Measurements from ENCODE around the gene SULF2. TPM values are rescaled to one million over a fixed set of nuclear protein-coding genes. Genes with fewer than 3 reads are reported as not detected.

Gene SULF2
- total RNA-seq, 1 donor from 2014 or later: 0.20 TPM

- TF ChIP-seq CTCF (IDR thresholded peaks at IDR 0.05): no peak
- H3K4me1 Mint-ChIP-seq: peaks cover 12% of the 10 kb centered on the region
Measured at GRCh38 chr20:47751449-47751848, 33.8 kb downstream of the SULF2 start.

GRCh38 chr20:47749339-47749738 lies 35.9 kb downstream of the SULF2 start:
- Mint-ChIP-seq H3K27ac (no peak overlapping the region), H3K4me3 (no peak overlapping the region)

More at GRCh38 chr20:47751449-47751848, 33.8 kb downstream of the SULF2 start:
- DNase-seq: no peak
- ChIA-PET POLR2A (interaction anchor here (0.6 kb wide), 1 partner anchor 470 kb away, joined by 7 read pairs; no protein-coding TSS in a partner anchor), CTCF (no interaction called here)
- no peak for ATAC-seq (ENCODE audit: low read depth)
- intact Hi-C loops (cut with micrococcal nuclease): no loop called here
- no peaks in the 10 kb centered on the region for H3K9me3 Mint-ChIP-seq
- peaks cover 1% of the 10 kb centered on the region for H3K27me3 Mint-ChIP-seq
- H3K4me3 Mint-ChIP-seq: no peak overlapping the region
- H3K27ac Mint-ChIP-seq: no peak overlapping the region
- no peaks in the 10 kb centered on the region for H3K36me3 Mint-ChIP-seq (ENCODE audit: low read depth)

GRCh38 chr20:47748823-47749222 lies 36.5 kb downstream of the SULF2 start:
- no peak overlapping the region for H3K27ac Mint-ChIP-seq
- no peak for TF ChIP-seq CTCF (IDR thresholded peaks at IDR 0.05)
- POLR2A ChIA-PET: no interaction called here
- H3K27me3 Mint-ChIP-seq: peaks cover 1% of the 10 kb centered on the region
- CTCF ChIA-PET: no interaction called here
- peaks cover 12% of the 10 kb centered on the region for H3K4me1 Mint-ChIP-seq
- H3K9me3 Mint-ChIP-seq: no peaks in the 10 kb centered on the region
- ATAC-seq (ENCODE audit: low read depth): no peak
- no peaks in the 10 kb centered on the region for H3K36me3 Mint-ChIP-seq (ENCODE audit: low read depth)
- no peak for DNase-seq
- intact Hi-C loops (cut with micrococcal nuclease): no loop called here
- peak overlapping the region; percentile 4 for H3K4me3 Mint-ChIP-seq

More at GRCh38 chr20:47749339-47749738, 35.9 kb downstream of the SULF2 start:
- DNase-seq (no peak), ATAC-seq (ENCODE audit: low read depth) (no peak)
- peaks cover 1% of the 10 kb centered on the region for H3K27me3 Mint-ChIP-seq
- H3K4me1 Mint-ChIP-seq: peaks cover 12% of the 10 kb centered on the region
- no peaks in the 10 kb centered on the region for H3K36me3 Mint-ChIP-seq (ENCODE audit: low read depth)
- POLR2A ChIA-PET: no interaction called here
- TF ChIP-seq CTCF (IDR thresholded peaks at IDR 0.05): no peak
- no peaks in the 10 kb centered on the region for H3K9me3 Mint-ChIP-seq
- intact Hi-C loops (cut with micrococcal nuclease): no loop called here
- CTCF ChIA-PET: no interaction called here

- Mint-ChIP-seq H3K36me3 (ENCODE audit: low read depth) (no peaks in the 10 kb centered on the region), H3K27me3 (peaks cover 1% of the 10 kb centered on the region), H3K9me3 (no peaks in the 10 kb centered on the region), H3K4me1 (peaks cover 12% of the 10 kb centered on the region), H3K27ac (no peak overlapping the region), H3K4me3 (no peak overlapping the region)
- no peak for ATAC-seq (ENCODE audit: low read depth)
- POLR2A ChIA-PET: no interaction called here
- intact Hi-C loops (cut with micrococcal nuclease): no loop called here
- CTCF ChIA-PET: no interaction called here
- no peak for DNase-seq
- no peak for TF ChIP-seq CTCF (IDR thresholded peaks at IDR 0.05)
Measured at GRCh38 chr20:47748069-47748468, 37.2 kb downstream of the SULF2 start.

GRCh38 chr20:47747669-47748031 lies 37.6 kb downstream of the SULF2 start:
- no peak for ATAC-seq (ENCODE audit: low read depth)
- intact Hi-C loops (cut with micrococcal nuclease): no loop called here
- no peak for DNase-seq
- ChIA-PET CTCF (no interaction called here), POLR2A (no interaction called here)
- no peaks in the 10 kb centered on the region for H3K36me3 Mint-ChIP-seq (ENCODE audit: low read depth)
- no peak overlapping the region for H3K27ac Mint-ChIP-seq
- no peaks in the 10 kb centered on the region for H3K9me3 Mint-ChIP-seq
- no peak overlapping the region for H3K4me3 Mint-ChIP-seq
- H3K27me3 Mint-ChIP-seq: peaks cover 1% of the 10 kb centered on the region
- TF ChIP-seq CTCF (IDR thresholded peaks at IDR 0.05): no peak
- peaks cover 12% of the 10 kb centered on the region for H3K4me1 Mint-ChIP-seq
